GM20431 (cell line): ENCODE measurements around the gene CNKSR3.

ENCODE experiments used
- in situ Hi-C: fragments of 300-500 bp; cut with MseI, MboI; formaldehyde crosslinking; loops from one replicate; pipeline ENCODE4 v1.15.0; 2020; ENCODE audit warnings: low sequenced_read_pairs; ENCODE audit not compliant: unreplicated experiment

The CNKSR3 gene

DNA sequence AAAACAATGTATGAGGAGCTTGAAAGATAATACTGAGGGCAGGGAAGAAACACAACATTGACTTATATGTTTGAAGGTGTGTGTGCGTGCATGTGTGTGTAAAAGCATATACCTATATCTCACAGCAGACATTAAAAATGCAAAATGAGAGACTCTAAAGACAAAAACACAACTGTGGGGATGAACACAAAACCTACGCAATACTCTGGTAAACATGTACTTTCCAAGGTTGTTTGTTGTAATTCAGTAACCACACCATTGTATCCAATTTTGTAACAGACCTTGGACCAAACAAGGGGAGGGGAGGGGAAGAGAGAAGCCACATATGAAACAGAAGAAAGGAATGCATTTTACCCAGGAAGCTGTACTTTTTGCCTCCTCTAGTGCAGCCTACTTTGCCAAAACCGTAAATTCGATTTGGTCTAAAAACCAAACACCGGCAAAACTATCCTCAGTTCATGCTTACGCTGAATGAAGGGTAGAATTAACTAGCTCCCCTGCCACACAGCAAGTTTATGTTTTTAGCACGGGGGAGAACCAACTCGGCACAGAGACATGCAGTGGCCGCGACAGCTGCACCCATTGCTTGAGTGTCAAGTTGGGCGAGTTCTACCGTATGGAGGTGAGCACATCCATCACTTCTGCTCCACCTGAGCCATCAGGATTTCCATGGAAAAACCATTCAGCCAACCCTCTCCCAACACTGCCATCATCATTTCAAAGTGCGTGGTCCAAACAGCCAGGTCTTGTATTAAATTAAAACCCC, 50.0 kb downstream of the CNKSR3 start:
- in situ Hi-C loops, result no loop called here

- in situ Hi-C loops, result no loop called here
Measured at GRCh38 chr6:154459513-154459912, 51.0 kb downstream of the CNKSR3 start.

DNA sequence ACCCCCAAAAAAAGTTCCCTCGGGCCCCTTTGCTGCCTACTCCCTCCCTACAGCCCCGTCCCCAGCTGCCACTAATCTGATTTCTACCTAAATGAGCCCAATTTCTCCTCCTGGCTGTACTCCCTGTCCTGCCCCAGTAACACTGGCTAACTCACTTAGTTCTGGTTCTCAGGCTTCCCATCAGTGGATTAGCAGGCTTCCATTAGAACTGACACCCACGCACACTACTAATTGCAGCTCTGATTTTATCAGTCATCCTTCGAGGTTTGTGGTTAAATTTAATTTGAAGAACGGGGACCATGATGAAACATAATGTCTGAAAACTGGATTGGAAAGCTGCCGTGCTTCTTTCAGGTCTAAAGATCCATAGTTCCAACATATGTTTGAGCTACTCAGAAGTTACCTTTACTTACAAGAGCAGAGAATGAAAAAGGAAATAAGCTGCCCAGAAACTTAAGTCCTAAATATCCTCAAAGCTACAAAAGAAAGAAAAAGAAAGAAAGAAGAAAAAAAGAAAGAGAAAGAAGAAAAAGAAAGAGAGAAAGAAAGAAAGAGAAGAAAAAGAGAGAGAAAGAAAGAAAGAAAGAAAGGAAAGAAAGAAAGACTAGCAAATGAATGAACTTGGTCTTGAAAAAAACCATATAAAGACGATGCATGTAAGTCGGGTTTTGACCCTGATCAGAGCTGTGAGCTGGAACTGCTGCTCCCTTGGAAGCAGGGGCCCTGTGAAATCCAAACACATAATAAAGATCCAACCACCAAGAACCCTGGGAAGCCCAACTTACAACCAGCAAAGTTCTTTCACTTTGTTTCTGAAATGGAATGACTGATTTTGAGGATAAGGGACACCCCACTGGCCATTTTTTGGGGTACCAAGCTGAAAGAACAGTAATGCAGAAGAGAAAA, 51.7 kb downstream of the CNKSR3 start:
- in situ Hi-C loops, result no loop called here

GRCh38 chr6:154457881-154458284, 52.6 kb downstream of the CNKSR3 start:
- in situ Hi-C loops, result no loop called here

GRCh38 chr6:154457046-154457713, 53.3 kb downstream of the CNKSR3 start:
- in situ Hi-C loops, result no loop called here

- in situ Hi-C loops, result no loop called here
Measured at GRCh38 chr6:154453329-154453728, 57.2 kb downstream of the CNKSR3 start.

DNA sequence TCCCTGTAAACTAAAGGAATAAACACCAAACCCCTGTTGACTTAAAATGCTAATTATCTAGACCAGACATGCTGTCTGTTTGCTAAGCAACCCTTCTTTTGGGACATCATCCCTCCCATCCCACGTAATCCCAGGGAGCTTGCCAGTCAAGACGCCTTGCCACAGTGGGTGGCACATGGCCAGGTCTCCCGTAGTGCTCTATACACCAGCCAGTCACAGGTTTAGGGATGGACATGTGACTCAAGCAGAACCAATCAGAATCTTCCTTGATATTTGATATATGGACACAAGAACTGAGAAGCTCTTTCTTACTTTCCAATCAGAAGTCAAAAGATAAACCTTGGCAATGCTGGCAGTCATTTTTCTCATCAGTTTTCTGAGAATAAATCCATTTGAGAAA, 60.0 kb downstream of the CNKSR3 start:
- in situ Hi-C loops, result no loop called here

GRCh38 chr6:154448448-154449096, 61.9 kb downstream of the CNKSR3 start:
- in situ Hi-C loops, result no loop called here

- in situ Hi-C loops, result no loop called here
Measured at GRCh38 chr6:154447954-154448353, 62.5 kb downstream of the CNKSR3 start.

DNA sequence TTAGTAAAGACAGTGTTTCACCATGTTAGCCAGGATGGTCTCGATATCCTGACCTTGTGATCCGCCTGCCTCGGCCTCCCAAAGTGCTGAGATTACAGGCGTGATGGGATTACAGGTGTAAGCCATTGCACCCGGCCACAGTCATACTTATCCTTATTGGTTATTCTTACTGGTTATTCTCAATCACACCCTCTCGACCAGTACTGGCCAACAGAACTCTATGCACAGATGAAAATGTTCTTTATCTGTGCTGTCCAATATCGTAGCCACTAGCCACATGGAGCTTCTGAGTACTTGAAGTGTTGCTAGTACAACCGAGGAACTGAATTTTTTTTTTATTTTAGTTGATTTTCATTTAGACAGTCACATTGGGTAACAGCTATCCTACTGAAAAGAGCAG, 63.5 kb downstream of the CNKSR3 start:
- in situ Hi-C loops, result no loop called here

DNA sequence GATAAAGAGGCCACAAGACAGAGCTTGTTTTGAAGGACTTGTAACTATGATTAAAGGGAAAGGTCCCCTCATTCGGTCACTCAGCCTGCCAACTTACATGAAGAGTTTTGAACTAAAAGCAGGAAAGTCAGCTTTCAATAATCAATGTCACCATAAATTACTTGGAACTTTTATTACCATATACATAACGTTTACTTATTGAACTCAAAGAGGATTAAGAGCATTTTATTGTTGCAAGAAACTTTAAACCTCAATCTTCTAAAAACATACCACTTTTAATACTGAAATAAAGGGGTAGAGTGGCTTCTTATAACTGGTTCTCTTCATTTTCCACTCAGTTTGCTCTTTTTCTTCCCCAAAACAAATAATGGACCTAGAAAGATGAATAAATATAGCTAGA, 65.1 kb downstream of the CNKSR3 start:
- in situ Hi-C loops, result no loop called here

DNA sequence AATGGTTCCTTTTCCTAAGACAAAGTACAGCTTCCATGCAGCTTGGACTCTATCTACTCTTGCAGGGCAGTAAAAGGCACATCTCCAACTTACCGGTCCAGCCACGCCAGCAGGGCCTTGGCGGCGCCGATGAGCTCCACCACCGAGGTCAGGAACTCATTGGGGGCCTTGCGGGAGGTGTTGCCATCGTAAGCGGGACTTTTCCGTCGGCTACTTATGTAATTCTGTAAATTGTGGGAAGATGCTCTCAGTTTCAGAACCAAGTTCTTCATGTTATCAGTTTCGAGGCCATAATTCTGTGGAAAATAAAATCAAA, 68.5 kb downstream of the CNKSR3 start:
- in situ Hi-C loops, result no loop called here

- in situ Hi-C loops, result no loop called here
Measured at GRCh38 chr6:154440422-154441043, 70.0 kb downstream of the CNKSR3 start.

DNA sequence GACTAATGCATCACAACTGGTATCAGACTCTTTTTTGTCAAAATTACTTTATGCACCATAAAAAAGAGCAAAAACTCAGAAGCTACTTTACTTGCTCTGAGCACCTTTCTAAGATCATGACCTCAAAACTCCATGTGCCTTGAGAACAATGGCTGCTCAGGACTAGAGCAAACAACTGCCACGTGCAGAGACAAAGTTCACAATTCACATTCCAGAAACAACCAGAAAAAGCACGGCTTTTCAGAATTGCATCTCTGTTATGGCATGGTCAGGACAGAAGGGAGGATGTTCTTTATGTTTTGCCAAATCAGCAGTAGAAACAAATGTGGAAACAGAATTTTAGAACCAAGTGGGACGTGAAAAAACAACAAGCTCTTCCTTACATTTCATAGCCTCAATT, 70.5 kb downstream of the CNKSR3 start:
- in situ Hi-C loops, result no loop called here

DNA sequence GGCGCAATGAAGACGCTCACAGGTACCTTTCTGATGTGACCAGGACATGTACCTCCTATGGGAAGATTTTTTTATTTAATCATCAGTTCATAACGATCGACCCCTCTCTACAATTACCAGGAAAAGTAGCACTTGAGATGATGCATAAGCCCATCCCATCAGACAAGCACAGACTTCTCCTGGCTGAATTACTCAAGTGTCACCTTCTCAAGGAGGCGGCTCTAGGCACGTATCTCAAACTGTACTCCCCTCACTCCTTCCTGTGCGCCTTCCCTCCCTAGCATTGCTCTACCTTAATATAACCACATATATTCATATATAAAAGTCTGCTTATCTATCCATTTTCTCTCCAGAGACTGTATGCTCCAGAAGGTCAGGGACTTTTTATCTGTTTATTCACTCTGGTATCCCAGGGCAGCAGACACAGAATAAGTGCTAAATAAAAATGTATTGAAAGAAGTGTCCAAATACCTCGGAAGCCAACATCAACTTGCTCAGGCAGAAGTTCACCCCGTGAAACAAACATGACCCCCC, 71.5 kb downstream of the CNKSR3 start:
- in situ Hi-C loops, result no loop called here

DNA sequence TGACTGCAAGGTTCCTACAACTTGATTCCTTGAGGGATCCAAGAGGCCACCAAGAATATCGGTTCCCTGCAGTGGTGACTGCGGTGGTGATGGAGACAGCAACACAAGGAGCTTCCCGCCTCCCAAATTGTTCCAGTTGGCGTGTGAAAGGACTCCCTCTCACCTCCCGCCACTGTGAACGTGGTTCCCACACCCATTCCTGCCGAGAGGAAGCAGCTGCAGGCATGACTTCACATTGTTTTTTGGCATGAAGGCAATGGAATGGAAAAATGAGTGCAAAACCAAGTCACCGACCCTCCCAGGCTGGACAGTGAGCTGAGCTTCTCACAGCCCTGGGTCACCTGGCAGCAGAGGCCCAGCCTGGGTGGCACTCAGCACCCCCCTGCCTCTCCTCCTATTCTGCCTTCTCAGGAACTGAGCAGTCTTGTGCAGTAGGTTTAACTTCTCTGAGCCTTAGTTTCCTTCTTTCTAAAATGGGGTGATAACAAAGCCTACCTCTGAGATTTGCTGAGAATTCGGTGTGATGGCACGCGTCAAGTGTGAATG, 75.0 kb downstream of the CNKSR3 start:
- in situ Hi-C loops, result no loop called here

- in situ Hi-C loops, result no loop called here
Measured at GRCh38 chr6:154434662-154435061, 75.8 kb downstream of the CNKSR3 start.

GRCh38 chr6:154433477-154434241, 76.8 kb downstream of the CNKSR3 start:
- in situ Hi-C loops, result no loop called here
